Smooth muscle cell of the brain vasculature (primary cell): ENCODE results near the gene NDUFS4.
"Not testable (repeated sequence)": the region's sequence is repeated elsewhere in the genome, so short reads cannot be mapped to it uniquely, and the experiment has no call there.

ENCODE experiments used
- DNase-seq: peaks from one replicate; pipeline ENCODE4 v3.0.0-alpha.2; 2012; ENCODE audit warnings: low read depth, low spot score

Gene NDUFS4

DNA sequence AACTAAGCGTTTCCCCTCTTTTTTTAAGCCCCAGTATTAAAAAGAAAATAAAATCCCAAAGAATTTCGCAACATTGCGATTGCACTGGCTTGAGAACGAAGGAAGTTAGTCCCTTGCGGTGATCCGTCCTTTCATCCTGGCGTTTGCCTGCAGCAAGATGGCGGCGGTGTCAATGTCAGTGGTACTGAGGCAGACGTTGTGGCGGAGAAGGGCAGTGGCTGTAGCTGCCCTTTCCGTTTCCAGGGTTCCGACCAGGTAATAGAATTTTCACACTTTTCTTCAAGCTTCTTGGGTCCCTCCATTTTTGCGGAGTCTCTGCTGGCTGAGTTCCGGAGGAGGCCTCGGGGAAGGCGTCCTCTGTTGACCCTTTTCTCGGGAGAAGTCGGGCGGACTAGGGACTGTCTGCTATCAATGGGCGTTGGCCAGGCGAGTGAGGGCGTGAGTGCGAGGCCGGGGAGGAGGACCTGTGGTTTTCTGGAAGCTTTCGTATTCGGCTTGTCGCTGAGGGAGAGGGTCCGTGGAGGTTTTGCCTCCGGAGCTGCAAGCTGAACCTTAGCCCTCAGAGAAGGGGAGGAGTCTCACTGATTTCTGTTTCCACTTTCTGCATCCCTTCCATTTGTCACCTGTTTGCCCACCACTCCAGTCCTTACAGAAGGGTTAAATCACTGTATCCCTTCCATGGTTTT lies at the start of gene NDUFS4:
TSS of gene NDUFS4 (plus strand) at position 134 of the 686 bp plus-strand sequence. CDS start at position 158, 24 bp downstream.
- peak; percentile 75 for DNase-seq

DNA sequence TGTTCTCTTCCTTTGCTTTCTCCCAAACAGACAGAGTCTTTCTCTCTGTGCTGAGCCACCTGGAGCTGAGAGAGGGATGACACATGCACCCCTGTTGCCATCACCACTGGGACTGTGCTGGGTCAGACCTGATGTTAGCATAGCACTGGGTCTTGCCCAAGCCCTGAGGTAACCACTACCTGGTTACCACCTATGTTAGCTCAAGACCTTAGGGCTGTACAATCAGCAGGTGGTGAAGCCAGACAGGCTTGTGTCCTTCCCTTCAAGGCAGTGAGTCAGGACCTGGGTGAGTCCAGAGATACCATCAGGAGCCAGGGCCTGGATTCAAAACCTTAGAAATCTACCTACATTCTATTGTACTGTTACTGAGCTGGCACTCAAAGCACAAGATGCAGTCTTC lies 47.9 kb upstream of the NDUFS4 start:
- DNase-seq = no peak

DNA sequence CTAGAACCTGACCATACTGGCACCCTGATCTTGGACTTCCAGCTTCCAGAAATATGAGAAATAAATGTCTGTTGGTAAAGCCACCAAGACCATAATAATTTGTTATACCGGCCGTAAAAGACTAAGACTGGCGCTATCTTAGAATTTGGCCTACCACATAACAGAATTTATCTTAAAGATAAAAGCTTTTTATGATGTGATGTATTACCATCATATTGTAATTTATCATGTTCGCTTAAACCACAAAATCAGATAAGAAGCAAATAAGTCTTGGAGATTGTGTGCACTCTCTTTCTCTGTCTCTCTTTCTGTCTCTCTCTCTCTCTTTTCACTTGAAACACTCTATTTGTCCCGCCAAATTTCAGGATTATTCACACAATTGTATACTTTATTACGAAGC lies 44.5 kb upstream of the NDUFS4 start:
- DNase-seq = no peak

DNA sequence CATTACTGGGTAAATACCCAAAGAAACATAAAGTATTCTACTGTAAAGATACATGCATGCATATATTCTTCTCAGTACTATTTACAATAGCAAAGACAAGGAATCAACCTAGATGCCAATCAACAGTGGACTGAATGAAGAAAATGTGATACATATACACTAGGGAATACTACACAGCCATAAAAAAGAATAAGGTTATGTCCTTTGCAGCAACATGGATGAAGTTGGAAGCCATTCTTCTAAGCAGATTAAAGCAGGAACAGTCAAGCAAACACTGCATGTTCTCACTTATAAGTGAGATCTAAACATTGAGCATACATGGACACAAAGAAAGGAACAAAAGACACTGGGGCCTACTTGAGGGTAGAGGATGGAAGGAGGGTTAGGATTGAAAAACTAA lies 39.6 kb upstream of the NDUFS4 start:
- no peak for DNase-seq

DNA sequence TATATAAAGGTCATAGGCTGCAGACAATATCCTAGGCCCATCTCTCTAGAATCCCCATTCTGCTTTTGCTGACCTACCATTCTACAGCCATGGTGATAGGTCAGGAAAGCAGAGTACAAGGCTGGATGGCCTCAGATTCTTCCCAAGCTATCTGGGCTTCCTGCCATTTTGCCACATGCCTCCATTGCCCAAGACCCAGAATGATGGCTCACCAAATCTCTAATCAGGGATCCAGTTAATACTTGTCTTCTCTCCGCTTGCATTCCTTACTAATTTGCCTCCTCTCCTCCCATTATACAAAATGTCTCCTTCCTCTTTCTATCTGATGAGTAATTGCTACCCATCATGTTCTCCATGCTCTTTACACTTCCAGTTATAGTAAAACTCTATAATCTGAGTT lies 22.7 kb upstream of the NDUFS4 start:
- no peak for DNase-seq

DNA sequence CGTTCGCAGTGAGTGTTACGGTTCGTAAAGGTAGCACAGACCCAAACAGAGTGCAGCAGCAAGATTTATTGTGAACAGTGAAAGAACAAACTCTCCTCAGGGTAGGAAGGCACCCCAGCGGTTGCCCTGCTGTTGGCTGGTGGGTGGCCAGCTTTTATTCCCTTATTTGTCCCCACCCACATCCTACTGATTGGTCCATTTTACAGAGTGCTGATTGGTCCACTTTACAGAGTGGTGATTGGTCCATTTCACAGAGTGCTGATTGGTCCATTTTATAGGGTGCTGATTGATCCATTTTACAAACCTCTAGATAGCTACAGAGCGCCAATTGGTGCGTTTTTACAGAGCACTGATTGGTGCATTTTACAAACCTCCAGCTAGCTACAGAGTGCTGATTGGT lies 19.7 kb upstream of the NDUFS4 start:
- not testable (repeated sequence) for DNase-seq

DNA sequence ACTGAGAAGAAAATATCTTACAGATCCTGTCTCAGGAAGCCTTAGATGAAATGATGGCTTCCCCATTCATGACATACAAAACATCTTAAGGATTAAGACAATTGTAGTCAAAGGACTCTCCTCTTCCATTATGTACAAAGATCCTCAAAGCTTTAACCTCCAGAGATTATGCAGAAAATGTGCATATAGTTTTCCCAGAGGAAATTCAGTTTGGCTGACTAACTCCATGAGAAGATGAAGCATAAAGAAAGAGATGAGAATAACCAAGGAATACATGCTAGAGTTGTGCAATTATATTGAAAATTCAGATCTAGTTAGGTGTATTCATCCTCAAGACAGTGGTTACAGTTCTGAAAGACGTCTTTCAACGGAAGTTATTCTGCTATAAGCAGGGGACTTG lies 18.6 kb upstream of the NDUFS4 start:
- DNase-seq = no peak

DNA sequence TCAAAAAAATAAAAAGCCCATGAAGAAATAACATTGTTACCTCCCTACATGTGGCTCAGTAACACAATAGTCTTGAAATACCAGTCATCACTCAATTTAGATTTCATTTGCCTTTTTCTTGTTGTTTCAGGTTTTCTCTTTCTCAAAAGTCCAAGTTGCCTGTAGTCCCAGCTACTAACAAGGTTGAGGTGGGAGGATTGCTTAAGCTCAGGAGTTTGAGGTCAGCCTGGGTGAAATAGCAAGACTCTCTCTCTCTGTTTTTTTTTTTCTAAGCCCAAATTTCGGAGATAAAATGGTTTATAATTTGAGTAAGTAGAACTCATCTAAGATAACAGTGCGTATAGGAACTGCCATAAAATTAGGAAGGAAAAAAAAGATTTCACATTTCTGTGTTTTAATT lies 17.5 kb upstream of the NDUFS4 start:
- DNase-seq = no peak

DNA sequence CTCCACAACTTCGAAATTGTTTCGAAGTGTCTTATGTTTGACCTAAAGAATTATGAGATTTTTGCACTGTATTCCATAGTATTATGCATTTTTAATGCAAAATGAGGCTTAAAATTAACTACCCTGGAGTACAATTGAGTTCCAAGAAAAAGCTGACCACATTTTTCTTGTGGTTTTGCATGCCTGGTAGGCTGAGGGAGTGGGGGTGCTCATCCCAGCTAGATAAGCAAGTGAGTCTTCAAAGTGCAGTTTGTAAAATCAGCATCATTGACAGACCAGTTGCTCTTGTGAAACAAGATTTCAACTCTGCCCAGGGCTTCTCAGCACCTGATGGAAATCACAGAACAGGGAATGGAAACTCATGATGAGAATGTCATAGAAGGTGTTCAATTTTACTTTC lies 17.0 kb upstream of the NDUFS4 start:
- no peak for DNase-seq

DNA sequence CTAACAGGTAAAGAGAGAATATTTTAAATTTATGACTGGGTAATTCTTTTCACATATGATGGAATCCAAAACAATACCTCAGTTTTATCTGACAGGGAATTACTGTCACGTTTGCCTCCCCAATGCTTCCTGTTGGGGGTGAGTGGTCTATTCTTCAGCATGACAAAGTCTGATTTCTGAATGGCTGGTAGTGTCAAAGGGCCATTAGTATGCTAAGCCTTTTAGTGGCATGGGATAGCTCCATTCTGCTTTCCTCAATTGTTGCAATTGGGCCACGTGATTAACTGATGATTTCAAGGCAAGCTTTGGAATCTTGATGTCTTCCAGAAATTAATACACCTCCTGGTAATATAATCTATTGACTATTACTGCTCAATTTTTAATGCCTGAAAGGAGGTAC lies 14.7 kb upstream of the NDUFS4 start:
- DNase-seq = no peak

DNA sequence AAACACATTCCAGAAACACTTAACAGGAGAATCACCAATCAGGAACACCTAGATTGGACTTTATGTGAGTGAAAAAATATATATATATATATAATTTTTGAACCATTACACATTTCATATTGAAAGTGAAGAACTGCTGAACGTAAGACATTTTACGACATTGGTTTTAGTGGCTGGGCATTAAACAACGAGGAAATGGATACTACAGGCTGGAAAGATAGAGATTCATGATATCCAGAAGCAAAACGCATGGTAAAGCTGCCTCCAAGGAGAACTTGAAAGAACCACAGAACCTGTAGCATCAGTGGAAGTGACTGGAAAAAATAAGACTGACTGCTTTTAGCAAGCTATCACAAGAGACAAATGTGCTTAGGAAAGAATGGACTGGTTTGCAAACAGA lies 13.2 kb upstream of the NDUFS4 start:
- no peak for DNase-seq

DNA sequence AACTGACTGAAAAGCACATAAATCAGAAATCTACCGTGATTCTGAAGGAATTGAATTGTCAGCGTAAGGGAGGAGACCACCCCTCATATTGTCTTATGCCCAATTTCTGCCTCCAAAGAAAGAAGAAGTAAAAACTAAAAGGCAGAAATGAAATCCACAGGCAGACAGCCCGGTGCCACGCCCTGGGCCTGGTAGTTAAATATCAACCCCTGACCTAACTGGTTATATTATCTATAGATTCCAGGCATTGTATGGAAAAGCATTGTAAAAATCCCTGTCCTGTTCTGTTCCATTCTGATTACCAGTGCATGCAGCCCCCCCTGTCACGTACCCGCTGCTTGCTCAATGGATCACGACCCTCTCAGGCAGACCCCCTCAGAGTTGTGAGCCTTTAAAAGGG lies 11.9 kb upstream of the NDUFS4 start:
- DNase-seq = not testable (repeated sequence)

DNA sequence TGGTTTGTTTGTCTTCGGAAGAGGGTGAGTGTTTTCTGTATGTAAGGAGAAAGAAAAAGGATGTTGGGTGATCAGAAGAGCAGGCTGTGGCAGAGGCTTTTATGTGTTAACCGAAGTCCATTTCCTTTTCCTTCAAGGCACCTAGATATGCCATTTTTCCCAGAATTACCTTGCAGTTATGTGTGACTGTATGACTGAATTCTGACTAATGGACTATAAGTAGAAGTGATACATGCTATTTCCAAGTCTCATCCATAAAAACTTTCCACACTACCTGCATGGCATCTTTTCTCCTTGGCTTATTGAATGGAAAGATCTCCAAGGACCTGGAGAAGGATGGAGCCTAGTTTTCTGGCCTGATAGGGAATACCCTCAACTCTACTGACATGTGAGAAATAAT lies 10.6 kb upstream of the NDUFS4 start:
- DNase-seq = no peak

DNA sequence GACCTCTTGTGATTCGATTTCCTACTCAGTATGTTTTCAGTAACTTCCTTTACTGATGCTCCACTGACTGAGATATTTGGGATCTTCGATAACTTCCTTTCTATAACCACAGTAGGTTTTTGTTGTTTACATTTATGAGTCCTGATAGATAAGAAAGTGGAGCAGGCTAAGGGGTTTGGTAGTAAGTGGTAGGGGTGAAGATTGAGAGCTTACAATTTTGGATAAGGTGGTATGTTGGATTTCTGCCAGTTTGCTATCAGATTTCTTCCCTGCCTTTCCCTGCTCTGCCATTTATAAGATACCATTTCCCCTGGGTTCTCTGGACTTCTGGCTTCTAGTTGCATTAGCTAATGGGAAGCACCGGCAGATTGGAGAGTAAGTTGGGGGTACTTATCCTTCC lies 7.9 kb upstream of the NDUFS4 start:
- no peak for DNase-seq

DNA sequence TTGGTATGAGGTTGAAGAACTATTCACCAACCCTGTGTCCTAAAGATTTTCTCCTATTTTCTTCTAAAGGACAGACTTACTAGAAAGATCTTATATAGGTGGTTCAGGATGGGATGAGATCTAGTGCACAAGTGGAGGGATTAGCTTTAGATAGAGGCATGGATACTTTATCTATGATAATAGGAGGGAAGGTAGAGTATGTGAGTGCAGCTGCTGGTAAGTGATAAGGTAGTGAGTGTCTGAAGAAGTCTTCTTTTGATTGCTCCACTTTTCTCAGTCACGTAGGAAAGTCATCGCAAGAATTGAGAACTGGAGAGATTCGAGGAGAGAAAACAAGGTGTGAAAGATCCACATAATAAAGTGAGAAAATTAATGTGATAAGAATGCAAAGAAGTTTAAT lies 6.0 kb upstream of the NDUFS4 start:
- DNase-seq = no peak

DNA sequence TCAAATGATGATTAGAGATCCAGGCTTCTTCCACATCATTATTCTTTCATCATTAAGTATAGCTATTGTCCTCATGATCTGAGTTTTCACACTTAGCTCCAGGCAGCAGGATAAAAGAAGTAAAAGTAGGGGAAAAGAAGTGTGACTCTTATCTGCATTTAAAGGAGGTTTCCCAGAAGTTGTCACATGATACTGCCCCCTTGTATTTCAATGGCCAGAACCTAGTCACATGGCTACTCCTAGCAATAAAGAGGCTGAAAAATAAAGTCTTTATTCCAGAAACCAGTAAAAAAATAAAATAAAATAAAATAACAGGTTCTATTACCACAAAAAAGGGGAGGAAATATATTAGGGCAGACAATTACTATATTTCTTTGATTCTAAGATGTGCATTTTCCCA lies 5.3 kb upstream of the NDUFS4 start:
- DNase-seq = no peak

DNA sequence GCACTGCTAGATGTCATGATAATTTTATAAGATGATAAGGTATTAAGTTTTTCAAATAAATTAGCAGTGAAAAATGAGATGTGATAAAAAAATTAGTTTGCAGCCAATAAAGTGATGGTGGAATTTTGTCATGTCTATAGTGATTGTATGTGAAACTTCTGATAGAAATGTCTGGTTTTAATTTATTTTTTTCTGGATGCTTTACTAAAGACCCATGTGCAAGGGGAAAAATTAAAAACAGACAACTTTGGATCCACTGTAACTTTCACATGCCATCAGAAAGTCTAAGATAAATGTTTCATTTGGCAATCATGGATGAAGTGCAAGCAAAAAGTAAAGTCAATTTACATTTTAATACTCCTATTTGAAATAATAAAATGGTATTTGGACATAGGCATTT lies 4.4 kb upstream of the NDUFS4 start:
- no peak for DNase-seq

DNA sequence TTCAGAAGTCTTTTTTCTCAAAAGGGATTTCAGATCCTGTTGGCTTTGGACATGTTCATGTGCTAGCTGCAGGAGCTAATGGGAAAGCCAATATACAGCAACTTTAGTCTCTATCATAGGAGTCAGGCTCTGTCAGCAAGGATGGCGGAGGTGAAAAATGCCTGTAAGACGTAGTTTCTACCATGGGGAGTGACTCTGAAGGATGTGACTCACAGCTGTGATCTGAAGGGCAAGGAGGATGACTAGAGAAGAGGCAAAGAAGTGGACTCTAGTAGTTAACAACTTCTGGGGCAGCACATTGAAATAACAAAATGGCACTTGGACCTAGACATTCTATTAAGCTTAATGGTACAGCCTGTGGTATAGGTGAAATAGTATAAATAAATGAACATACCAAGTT lies 3.1 kb upstream of the NDUFS4 start:
- DNase-seq = no peak

DNA sequence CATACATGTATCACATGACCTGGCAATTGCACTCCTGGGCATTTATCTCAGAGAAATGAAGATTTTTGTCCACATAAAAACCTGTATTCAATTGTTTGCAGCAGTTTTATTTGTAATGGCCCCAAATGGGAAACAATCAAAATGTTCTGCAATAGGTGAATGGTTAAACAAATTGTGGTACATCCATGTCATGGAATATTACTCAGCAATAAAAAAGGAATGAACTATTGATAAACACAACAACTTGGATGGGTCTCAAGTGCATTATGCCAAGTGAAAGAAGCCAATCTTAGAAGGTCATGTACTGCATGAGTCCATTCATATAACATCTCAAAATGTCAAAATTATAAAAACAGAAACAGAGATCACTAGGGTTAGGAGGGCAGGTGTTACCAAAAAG lies 1.5 kb upstream of the NDUFS4 start:
- DNase-seq = no peak

DNA sequence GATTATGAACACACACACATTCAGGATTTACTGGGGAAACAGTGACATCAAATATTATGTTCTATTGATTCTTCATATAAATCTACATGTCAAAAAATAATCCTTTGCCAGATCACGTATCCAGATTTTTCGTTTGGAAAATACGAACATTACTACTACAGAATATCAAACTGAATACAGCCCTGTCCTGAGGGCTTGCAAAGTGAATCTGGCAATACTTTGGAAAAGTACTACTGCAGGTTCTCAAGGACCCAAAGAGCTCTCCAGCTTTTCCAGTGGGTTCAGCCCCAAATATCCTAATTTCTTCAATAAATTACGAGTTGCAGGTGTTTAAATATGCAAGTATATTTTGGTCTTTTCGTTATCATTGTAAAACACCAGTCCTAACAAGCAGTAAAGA lies 411 bp upstream of the NDUFS4 start:
- no peak for DNase-seq

DNA sequence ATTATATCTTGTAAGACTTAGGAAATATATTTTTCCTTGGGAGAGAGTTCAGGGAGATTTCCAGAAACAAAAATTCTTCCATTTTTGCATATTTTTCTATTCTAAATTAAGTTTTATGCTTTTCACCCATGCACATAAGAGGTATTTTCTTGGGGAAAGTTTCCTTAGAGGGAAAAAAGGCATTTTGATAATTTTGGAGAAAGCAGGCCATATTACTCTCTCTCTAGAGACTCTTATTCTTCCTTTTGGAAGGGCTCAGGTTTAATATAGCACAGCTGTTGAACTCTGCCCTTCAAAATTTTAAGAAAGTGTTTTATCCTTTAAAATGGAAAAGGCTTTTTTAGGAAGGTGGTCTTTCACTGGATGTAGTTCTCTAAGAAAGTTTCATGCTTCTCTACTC lies 8.0 kb downstream of the NDUFS4 start:
- no peak for DNase-seq

DNA sequence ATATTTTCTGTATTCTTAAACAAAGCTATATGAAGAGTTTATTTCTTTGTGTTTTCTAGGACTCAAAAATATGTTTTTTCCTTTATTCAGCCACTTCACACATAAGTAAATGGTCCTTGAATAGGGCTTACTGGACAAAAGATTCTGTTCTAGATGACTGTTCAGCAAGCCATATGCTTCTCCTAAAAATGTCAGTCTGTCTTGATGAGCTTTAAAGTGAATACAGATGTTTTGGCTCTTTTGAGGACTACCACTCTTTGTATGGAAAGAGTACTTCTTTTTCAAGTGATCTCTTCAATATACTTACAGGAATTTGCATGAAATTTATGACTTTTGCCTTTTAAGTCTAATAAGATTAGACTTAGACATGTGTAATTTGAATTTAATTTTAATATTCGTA lies 8.4 kb downstream of the NDUFS4 start:
- no peak for DNase-seq

DNA sequence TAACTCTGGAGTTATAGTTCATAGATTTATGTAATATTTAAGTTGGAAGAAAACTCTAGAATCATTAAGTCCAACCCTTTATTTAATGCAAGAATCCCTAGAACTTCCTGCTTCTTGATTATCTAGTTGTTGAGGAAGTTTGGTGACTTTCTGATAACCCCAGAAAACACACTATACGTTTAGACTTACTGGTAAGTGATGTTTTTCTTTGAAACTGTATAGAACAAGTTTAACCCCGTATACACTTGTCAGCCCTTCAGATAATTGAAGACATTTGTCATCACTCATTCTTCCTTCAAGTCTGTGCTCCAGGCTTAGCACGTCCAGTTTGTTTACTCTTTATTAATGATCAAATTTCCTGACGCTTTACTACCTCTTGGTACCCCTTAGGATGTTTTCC lies 9.0 kb downstream of the NDUFS4 start:
- DNase-seq = no peak

DNA sequence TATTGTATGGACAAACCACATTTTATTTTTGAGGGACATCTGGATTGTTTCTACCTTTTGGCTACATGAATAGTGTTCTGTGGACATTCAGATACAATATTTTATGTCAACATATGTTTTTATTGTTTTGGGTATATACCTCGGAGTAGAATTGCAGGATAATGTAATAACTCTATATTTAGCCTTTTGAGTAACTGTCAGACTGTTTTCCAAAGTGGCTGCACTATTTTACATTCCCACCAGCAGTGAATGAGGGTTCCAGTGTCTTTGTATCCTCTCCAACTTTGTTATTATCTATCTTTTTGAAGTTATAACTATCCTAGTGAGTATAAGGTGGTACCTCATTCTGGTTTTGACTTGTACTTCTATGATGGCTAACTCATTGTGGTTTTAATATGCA lies 11.0 kb downstream of the NDUFS4 start:
- no peak for DNase-seq
